GM12878 (cell line): ENCODE data around the gene ATAD5. TPM values are rescaled to one million over a fixed set of nuclear protein-coding genes. Genes with fewer than 3 reads are reported as not detected.

ENCODE experiments used
- ASH2L ChIP-seq: fragments of 300-600, 200-600 bp; sonication (generic); IDR thresholded peaks from 2 replicates; pipeline ENCODE4 v1.6.1; 2017; ENCODE audit warnings: low read depth, mild to moderate bottlenecking, borderline replicate concordance
- EZH2 ChIP-seq: IDR thresholded peaks from 2 replicates; pipeline ENCODE4 v1.6.1; 2012; ENCODE audit warnings: low read depth, mild to moderate bottlenecking, control low read depth, inconsistent platforms, low read length, borderline replicate concordance; ENCODE audit not compliant: control insufficient read depth
- NFYA ChIP-seq: IDR thresholded peaks from 2 replicates; pipeline ENCODE4 v1.6.1; 2011; ENCODE audit warnings: low read depth, mild to moderate bottlenecking, low read length, improper control_type of control experiment, borderline replicate concordance
- POU2F2 ChIP-seq: IDR thresholded peaks from 3 replicates; pipeline ENCODE4 v1.6.1; 2011; ENCODE audit warnings: low read depth, mild to moderate bottlenecking, low read length, borderline replicate concordance
- PRDM15 ChIP-seq: fragments of 450-650 bp; formaldehyde crosslinking; IDR thresholded peaks from 2 replicates; pipeline ENCODE4 v1.4.0; 2020; ENCODE audit warnings: mild to moderate bottlenecking, moderate library complexity
- RAD51 ChIP-seq: fragments of 450-650 bp; IDR thresholded peaks from 2 replicates; pipeline ENCODE4 v1.6.1; 2016; ENCODE audit warnings: moderate library complexity, mild to moderate bottlenecking, inconsistent platforms
- RELA ChIP-seq: fragments of 450-650 bp; IDR thresholded peaks from 2 replicates; pipeline ENCODE4 v1.8.0; 2014; ENCODE audit warnings: borderline replicate concordance; ENCODE audit not compliant: partially characterized antibody
- SIN3A ChIP-seq: IDR thresholded peaks from 2 replicates; pipeline ENCODE4 v1.6.1; 2012; ENCODE audit warnings: low read depth, low read length, improper control_type of control experiment
- SKIL ChIP-seq: fragments of 450-650 bp; IDR thresholded peaks from 2 replicates; pipeline ENCODE4 v1.6.1; 2017; ENCODE audit warnings: mild to moderate bottlenecking, low read depth, inconsistent platforms; ENCODE audit not compliant: poor library complexity, severe bottlenecking
- SRF ChIP-seq, 2 experiments: IDR thresholded peaks; 2 replicates each; pipeline ENCODE4 v1.6.1; 2011; ENCODE audit warnings: low read depth in 2 of 2, low read length in 2 of 2, mild to moderate bottlenecking in 1 of 2, moderate library complexity in 1 of 2
- TARDBP ChIP-seq: IDR thresholded peaks from 2 replicates; pipeline ENCODE4 v1.6.1; 2016; ENCODE audit warnings: borderline replicate concordance
- ZNF592 ChIP-seq: fragments of 450-650 bp; IDR thresholded peaks from 2 replicates; pipeline ENCODE4 v1.6.1; 2017; ENCODE audit warnings: mild to moderate bottlenecking, moderate library complexity
- polyA plus RNA-seq, 11 experiments: library from polyadenylated mRNA; depleted of rRNA in 4 of 11; unstranded in 6 of 11; stranded (reverse) in 5 of 11; fragments of >200 nt; fragmentation: Nextera tagmentation in 4 of 11; fragmentation: Illumina TruSeq in 1 of 11; extraction: Ambion mirVana in 4 of 11; extraction: Trizol in 1 of 11; gene quantifications; 1 replicate in 1 of 11; 2 replicates in 10 of 11; pipeline versions ENCODE4 v1.2.1 to v1.2.3, GENCODE V29; 2011 to 2016; ENCODE audit warnings: inconsistent platforms in 2 of 11, missing spikeins in 2 of 11, low read depth in 1 of 11
- total RNA-seq, 4 experiments: library from RNA; depleted of rRNA in 3 of 4; stranded (reverse); fragments of >200 nt in 3 of 4; fragmentation: Illumina TruSeq in 1 of 4; extraction: Trizol in 1 of 4; gene quantifications; 2 replicates each; pipeline versions ENCODE4 v1.2.1 to v1.2.3, GENCODE V29; 2013 to 2021
- TF ChIP-seq, protein P1 (sequence below): fragments of 450-650 bp; formaldehyde crosslinking; IDR thresholded peaks from 2 replicates; pipeline ENCODE4 v1.5.0; 2022; ENCODE audit warnings: mild to moderate bottlenecking, missing genetic modification characterization

Gene ATAD5
- total and polyA plus RNA-seq, 10 of the 15 experiments (the other 5 are each of a cell fraction or from before 2014, with no cell fraction given): 3.8 to 19.7 (median 13.2) TPM

- TF ChIP-seq ASH2L: peak; percentile 75; the same call in 1 of the 2 replicates
- no peak for TF ChIP-seq NFYA
- no peak for TF ChIP-seq PRDM15 (CRISPR knock-in tag)
- no peak for TF ChIP-seq ZNF592
- peak; percentile 44 for TF ChIP-seq SKIL
- TF ChIP-seq, protein P1, sequence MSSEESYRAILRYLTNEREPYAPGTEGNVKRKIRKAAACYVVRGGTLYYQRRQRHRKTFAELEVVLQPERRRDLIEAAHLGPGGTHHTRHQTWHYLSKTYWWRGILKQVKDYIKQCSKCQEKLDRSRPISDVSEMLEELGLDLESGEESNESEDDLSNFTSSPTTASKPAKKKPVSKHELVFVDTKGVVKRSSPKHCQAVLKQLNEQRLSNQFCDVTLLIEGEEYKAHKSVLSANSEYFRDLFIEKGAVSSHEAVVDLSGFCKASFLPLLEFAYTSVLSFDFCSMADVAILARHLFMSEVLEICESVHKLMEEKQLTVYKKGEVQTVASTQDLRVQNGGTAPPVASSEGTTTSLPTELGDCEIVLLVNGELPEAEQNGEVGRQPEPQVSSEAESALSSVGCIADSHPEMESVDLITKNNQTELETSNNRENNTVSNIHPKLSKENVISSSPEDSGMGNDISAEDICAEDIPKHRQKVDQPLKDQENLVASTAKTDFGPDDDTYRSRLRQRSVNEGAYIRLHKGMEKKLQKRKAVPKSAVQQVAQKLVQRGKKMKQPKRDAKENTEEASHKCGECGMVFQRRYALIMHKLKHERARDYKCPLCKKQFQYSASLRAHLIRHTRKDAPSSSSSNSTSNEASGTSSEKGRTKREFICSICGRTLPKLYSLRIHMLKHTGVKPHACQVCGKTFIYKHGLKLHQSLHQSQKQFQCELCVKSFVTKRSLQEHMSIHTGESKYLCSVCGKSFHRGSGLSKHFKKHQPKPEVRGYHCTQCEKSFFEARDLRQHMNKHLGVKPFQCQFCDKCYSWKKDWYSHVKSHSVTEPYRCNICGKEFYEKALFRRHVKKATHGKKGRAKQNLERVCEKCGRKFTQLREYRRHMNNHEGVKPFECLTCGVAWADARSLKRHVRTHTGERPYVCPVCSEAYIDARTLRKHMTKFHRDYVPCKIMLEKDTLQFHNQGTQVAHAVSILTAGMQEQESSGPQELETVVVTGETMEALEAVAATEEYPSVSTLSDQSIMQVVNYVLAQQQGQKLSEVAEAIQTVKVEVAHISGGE (CRISPR knock-in tag): no peak
- no peak for TF ChIP-seq TARDBP
- TF ChIP-seq SRF (IDR thresholded peaks at IDR 0.05; ENCODE audit: low read depth in 2 of 2, low read length in 2 of 2): no peak; a peak in 1 of 4 replicates
- peak; percentile 98 for TF ChIP-seq SIN3A
- TF ChIP-seq RELA: peak; percentile 64
- TF ChIP-seq EZH2: no peak
- peak; percentile 17; the same call in 1 of the 2 replicates for TF ChIP-seq RAD51
- peak; percentile 63; the same call in 2 of the 3 replicates for TF ChIP-seq POU2F2
Observed at GRCh38 chr17:30831663-30832437, at the start of gene ATAD5 (continued).
